ENCODE results near the gene TXNDC12. TPM values are rescaled to one million over a fixed set of nuclear protein-coding genes. Genes with fewer than 3 reads are reported as not detected.
"Not testable (repeated sequence)": the region's sequence is repeated elsewhere in the genome, so short reads cannot be mapped to it uniquely, and the experiment has no call there.

The TXNDC12 gene
- total RNA-seq = 10 to 100 TPM; 33.3 to 38.4 TPM
- 39.2 TPM for polyA plus RNA-seq (ENCODE audit: insufficient read depth, low read depth, low replicate concordance)
- long read RNA-seq, donor 1, transcript TXNDC12-201 (7 exons, 2,396 nt) = major isoform, 72 of 87 reads
- long read RNA-seq, donor 1, partial matches to known transcripts = 15 of 87 reads
- long read RNA-seq, donor 1, other reads (novel, unspliced or antisense) = 0 of 87 reads
- long read RNA-seq, donor 2, transcript TXNDC12-201 (7 exons, 2,396 nt) = major isoform, 46 of 57 reads
- long read RNA-seq, donor 2, partial matches to known transcripts = 11 of 57 reads
- long read RNA-seq, donor 2, other reads (novel, unspliced or antisense) = 0 of 57 reads

DNA sequence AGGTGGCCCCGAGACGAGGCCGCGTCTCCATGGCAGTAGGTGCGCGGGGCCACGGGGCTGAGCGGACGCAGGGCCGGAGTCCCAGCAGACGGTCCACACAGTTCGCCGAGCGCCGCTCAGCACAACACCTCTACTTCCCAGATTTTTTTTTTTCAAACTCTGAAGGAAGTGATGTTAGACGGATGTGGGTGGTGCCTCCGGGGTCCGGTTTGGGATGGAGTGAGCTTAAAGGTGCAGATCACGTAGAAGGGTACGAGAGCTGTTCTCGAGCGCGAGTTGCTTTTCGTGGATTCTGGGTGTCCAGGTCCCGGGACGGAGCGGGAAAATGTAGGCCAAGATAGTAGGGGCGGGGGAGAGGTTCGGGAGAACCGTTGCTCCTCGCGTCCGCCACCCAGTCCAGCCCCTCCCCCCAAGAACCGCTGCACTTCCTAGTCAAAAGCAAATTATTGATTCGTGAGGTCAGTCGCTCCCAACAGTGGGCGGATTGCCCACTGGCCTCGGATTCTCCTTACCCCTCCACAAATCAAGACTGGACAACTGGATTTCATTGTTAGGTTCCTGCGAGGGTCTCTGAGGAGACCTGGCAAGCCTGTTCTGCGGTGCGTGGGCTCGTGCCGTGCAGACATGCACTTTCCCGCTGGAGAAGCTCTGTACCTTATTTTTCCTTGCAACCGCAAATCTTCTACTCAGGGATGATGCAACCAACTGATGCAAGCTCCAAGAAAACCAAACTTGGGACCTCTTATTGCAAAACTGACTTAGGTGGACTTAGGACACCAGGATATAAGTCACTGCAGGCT lies at the start of gene TXNDC12:
Gene TXNDC12 (minus strand): TSS at position 126 of the 800 bp plus-strand sequence. CDS start 95 bp downstream, at position 31.
- Histone ChIP-seq H3K27ac (peak within 1 kb of the TSS; percentile 91 to 94), H3K27me3 (no peaks in the 10 kb centered on the region), H3K36me3 (ENCODE audit: low read depth, missing control alignments) (no peaks in the 10 kb centered on the region), H3K4me3 (peak within 1 kb of the TSS; percentile 96 to 97), H3K9me3 (no peaks in the 10 kb centered on the region), H3K4me1 (peaks cover 33% of the 10 kb centered on the region)
- 0 to 1% methylated on average over 45 of the region's 45 CpGs for WGBS, 2 donors
- peak; percentile 94 for DNase-seq
- TF ChIP-seq POLR2A (IDR thresholded peaks at IDR 0.05) (peak; percentile 20), CTCF (IDR thresholded peaks at IDR 0.05) (no peak)
- intact Hi-C loops (cut with DNase I; ENCODE audit: low total_unique reads) = no loop called here

- no peak for TF ChIP-seq POLR2A (IDR thresholded peaks at IDR 0.05)
- TF ChIP-seq CTCF (IDR thresholded peaks at IDR 0.05) = no peak
- DNase-seq = no peak
- H3K4me3 ChIP-seq = no peak overlapping the region
- intact Hi-C loops (cut with DNase I; ENCODE audit: low total_unique reads) = no loop called here
- H3K4me1 ChIP-seq = no peaks in the 10 kb centered on the region
- no peaks in the 10 kb centered on the region for H3K27me3 ChIP-seq
- no peaks in the 10 kb centered on the region for H3K36me3 ChIP-seq (ENCODE audit: low read depth, missing control alignments)
- H3K27ac ChIP-seq = no peak overlapping the region
- no peaks in the 10 kb centered on the region for H3K9me3 ChIP-seq
- 95 to 100% methylated on average over 1 of the region's 1 CpG for WGBS, 2 donors
Observed at GRCh38 chr1:52102336-52103013, 47.5 kb upstream of the TXNDC12 start.

DNA sequence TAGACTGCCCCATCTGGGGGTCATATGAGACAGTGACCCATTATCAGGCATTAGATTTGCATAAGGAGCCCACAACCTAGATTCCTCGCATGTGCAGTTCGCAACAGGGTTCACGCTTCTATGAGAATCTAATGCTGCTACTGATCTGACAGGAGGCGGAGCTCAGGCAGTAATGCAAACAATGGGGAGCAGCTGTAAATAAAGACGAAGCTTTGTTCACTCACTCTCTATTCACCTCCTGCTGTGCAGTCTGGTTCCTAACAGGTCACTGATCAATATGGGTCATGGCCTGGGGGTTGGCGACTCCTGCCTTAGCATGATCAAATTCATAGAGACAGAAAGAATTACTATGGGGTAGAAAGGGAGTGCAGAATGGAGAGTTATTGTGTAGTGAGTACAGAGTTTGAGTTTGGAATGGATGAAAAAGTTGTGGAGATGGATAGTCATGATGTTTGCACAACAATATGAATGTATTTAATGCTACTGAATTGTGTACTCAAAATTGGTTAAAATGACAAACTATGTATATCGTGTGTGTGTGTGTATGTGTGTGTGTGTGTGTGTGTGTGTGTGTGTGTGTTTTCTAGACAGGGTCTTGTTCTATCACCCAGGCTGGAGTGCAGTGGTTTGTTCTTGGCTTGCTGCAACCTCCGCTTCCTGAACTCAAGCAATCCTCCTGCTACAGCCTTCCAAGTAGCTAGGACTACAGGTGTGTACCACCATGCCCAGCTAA lies 43.3 kb upstream of the TXNDC12 start:
- 75 to 85% methylated on average over 8 of the region's 8 CpGs for WGBS, 2 donors
- Histone ChIP-seq H3K4me3 (no peak overlapping the region), H3K27me3 (no peaks in the 10 kb centered on the region), H3K4me1 (no peaks in the 10 kb centered on the region), H3K27ac (no peak overlapping the region), H3K36me3 (ENCODE audit: low read depth, missing control alignments) (no peaks in the 10 kb centered on the region), H3K9me3 (no peaks in the 10 kb centered on the region)
- no peak for TF ChIP-seq POLR2A (IDR thresholded peaks at IDR 0.05)
- no peak for TF ChIP-seq CTCF (IDR thresholded peaks at IDR 0.05)
- intact Hi-C loops (cut with DNase I; ENCODE audit: low total_unique reads) = no loop called here
- no peak for DNase-seq

DNA sequence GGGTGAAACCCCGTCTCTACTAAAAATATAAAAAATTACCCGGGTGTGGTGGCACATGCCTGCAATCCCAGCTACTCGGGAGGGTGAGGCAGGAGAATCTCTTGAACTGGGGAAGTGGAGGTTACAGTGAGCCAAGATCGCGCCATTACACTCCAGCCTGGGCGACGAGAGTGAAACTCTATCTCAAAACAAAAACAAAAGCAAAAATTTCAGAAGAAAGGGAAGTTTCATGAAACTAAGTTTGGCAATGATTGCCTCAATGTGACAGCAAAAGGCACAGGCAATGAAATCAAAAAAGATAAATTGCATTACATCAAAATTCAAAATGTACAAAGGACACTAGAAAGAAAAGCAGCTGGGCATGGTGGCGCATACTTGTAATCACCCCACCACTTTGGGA lies 41.2 kb upstream of the TXNDC12 start:
- no peaks in the 10 kb centered on the region for H3K4me1 ChIP-seq
- H3K36me3 ChIP-seq (ENCODE audit: low read depth, missing control alignments) = no peaks in the 10 kb centered on the region
- no peak overlapping the region for H3K27ac ChIP-seq
- no peaks in the 10 kb centered on the region for H3K27me3 ChIP-seq
- 43 to 72% methylated on average over 8 of the region's 8 CpGs for whole genome bisulfite sequencing, 2 donors
- no peaks in the 10 kb centered on the region for H3K9me3 ChIP-seq
- TF ChIP-seq CTCF (IDR thresholded peaks at IDR 0.05) (no peak), POLR2A (IDR thresholded peaks at IDR 0.05) (no peak)
- DNase-seq = no peak
- intact Hi-C loops (cut with DNase I; ENCODE audit: low total_unique reads) = no loop called here
- H3K4me3 ChIP-seq = no peak overlapping the region

- H3K4me3 ChIP-seq; H3K4me1 ChIP-seq; H3K27me3 ChIP-seq; DNase-seq; H3K9me3 ChIP-seq; H3K27ac ChIP-seq; intact Hi-C loops (cut with DNase I; ENCODE audit: low total_unique reads); H3K36me3 ChIP-seq (ENCODE audit: low read depth, missing control alignments): not testable (repeated sequence)
- WGBS, 2 donors = 85 to 86% methylated on average over 7 of the region's 7 CpGs
Observed at GRCh38 chr1:52094300-52094699, 39.3 kb upstream of the TXNDC12 start.

DNA sequence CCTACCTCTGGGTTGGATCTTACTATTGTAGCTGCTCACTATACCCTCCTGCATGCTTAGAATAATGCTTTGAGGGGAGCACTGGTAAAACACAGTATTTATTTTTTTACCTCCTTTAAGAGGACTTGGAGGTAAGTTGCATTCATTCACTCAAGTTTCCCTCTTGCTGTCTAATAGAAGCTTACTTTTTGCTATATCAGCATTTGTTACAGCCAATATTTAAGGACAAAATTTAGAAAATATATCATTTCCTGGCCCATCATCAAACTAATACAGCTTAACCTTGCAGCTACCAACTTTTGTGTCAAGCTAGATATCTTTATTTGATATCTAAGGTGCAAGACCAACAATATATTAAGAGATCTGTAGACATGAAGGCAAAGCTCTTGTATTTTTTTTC lies 32.9 kb upstream of the TXNDC12 start:
- H3K4me1 ChIP-seq; H3K4me3 ChIP-seq; intact Hi-C loops (cut with DNase I; ENCODE audit: low total_unique reads); H3K9me3 ChIP-seq; H3K27ac ChIP-seq; H3K36me3 ChIP-seq (ENCODE audit: low read depth, missing control alignments); H3K27me3 ChIP-seq; DNase-seq: not testable (repeated sequence)
